ENCODE results near the gene ECHDC3.

ECHDC3 gene

GRCh38 chr10:11742009-11742778 is at the start of gene ECHDC3:
TSS of gene ECHDC3 (plus strand) at chr10:11742382. CDS start at chr10:11742577, 195 bp downstream.
- H3K9me3 ChIP-seq = peaks cover 11% of the 10 kb centered on the region
- no peak for TF ChIP-seq Cebpa-rat (IDR thresholded peaks at IDR 0.05)
- H3K4me3 ChIP-seq = peak within 1 kb of the TSS; percentile 89
- H3K27me3 ChIP-seq = no peaks in the 10 kb centered on the region
- peak within 1 kb of the TSS; percentile 88 for H3K9ac ChIP-seq
- no peaks in the 10 kb centered on the region; the same call in 1 of the 2 replicates for H3K36me3 ChIP-seq
- peak within 1 kb of the TSS; percentile 99 for H3K4me2 ChIP-seq
- peak within 1 kb of the TSS; percentile 84 for H3K27ac ChIP-seq
- no peaks in the 10 kb centered on the region for H4K20me1 ChIP-seq
- peaks cover 26% of the 10 kb centered on the region for H3K4me1 ChIP-seq

- no peaks in the 10 kb centered on the region for H3K36me3 ChIP-seq
- no peaks in the 10 kb centered on the region for H3K27me3 ChIP-seq
- peaks cover 33% of the 10 kb centered on the region for H3K4me1 ChIP-seq
- no peak overlapping the region for H3K27ac ChIP-seq
- no peak overlapping the region for H3K4me2 ChIP-seq
- no peak overlapping the region for H3K9ac ChIP-seq
- H3K4me3 ChIP-seq = no peak overlapping the region
- no peak for TF ChIP-seq Cebpa-rat (IDR thresholded peaks at IDR 0.05)
- H3K9me3 ChIP-seq = 0 out of 2 replicates have a peak, but pooled peaks cover 4% of the 10 kb centered on the region
- H4K20me1 ChIP-seq = no peaks in the 10 kb centered on the region
Measured at GRCh38 chr10:11693376-11693775, 48.8 kb upstream of the ECHDC3 start.

- Histone ChIP-seq H3K4me2 (peak overlapping the region; percentile 43), H3K9me3 (0 out of 2 replicates have a peak, but pooled peaks cover 4% of the 10 kb centered on the region), H4K20me1 (no peaks in the 10 kb centered on the region), H3K4me1 (peaks cover 29% of the 10 kb centered on the region), H3K27me3 (no peaks in the 10 kb centered on the region), H3K9ac (no peak overlapping the region), H3K36me3 (no peaks in the 10 kb centered on the region), H3K27ac (0 out of 2 replicates have a peak overlapping the region, but pooled peaks have one; percentile 13), H3K4me3 (no peak overlapping the region)
- no peak for TF ChIP-seq Cebpa-rat (IDR thresholded peaks at IDR 0.05)
Measured at GRCh38 chr10:11695779-11696178, 46.4 kb upstream of the ECHDC3 start.

- Histone ChIP-seq H3K4me3 (no peak overlapping the region), H4K20me1 (no peaks in the 10 kb centered on the region), H3K9me3 (0 out of 2 replicates have a peak, but pooled peaks cover 4% of the 10 kb centered on the region), H3K36me3 (no peaks in the 10 kb centered on the region), H3K27me3 (no peaks in the 10 kb centered on the region), H3K27ac (no peak overlapping the region), H3K4me1 (peaks cover 37% of the 10 kb centered on the region), H3K9ac (no peak overlapping the region), H3K4me2 (no peak overlapping the region)
- TF ChIP-seq Cebpa-rat (IDR thresholded peaks at IDR 0.05) = no peak
Measured at GRCh38 chr10:11697718-11698527, 44.3 kb upstream of the ECHDC3 start.

GRCh38 chr10:11698691-11699549 is 43.3 kb upstream of the ECHDC3 start:
- Histone ChIP-seq H3K4me3 (no peak overlapping the region), H3K4me1 (peaks cover 37% of the 10 kb centered on the region), H3K27me3 (no peaks in the 10 kb centered on the region), H3K36me3 (no peaks in the 10 kb centered on the region), H3K27ac (no peak overlapping the region), H3K9me3 (0 out of 2 replicates have a peak, but pooled peaks cover 4% of the 10 kb centered on the region), H4K20me1 (no peaks in the 10 kb centered on the region), H3K4me2 (no peak overlapping the region), H3K9ac (no peak overlapping the region)
- no peak for TF ChIP-seq Cebpa-rat (IDR thresholded peaks at IDR 0.05)

GRCh38 chr10:11699550-11700097 is 42.6 kb upstream of the ECHDC3 start:
- Histone ChIP-seq H3K36me3 (no peaks in the 10 kb centered on the region), H3K27me3 (no peaks in the 10 kb centered on the region), H3K4me3 (no peak overlapping the region), H4K20me1 (no peaks in the 10 kb centered on the region), H3K9ac (no peak overlapping the region), H3K4me1 (peaks cover 37% of the 10 kb centered on the region), H3K9me3 (0 out of 2 replicates have a peak, but pooled peaks cover 2% of the 10 kb centered on the region), H3K27ac (no peak overlapping the region), H3K4me2 (no peak overlapping the region)
- no peak for TF ChIP-seq Cebpa-rat (IDR thresholded peaks at IDR 0.05)

GRCh38 chr10:11700539-11700938 is 41.6 kb upstream of the ECHDC3 start:
- no peak for TF ChIP-seq Cebpa-rat (IDR thresholded peaks at IDR 0.05)
- H3K9ac ChIP-seq = no peak overlapping the region

GRCh38 chr10:11701451-11702095 is 40.6 kb upstream of the ECHDC3 start:
- Histone ChIP-seq H3K9ac (no peak overlapping the region), H3K27ac (no peak overlapping the region), H3K9me3 (no peaks in the 10 kb centered on the region), H3K36me3 (no peaks in the 10 kb centered on the region), H3K4me2 (no peak overlapping the region), H3K4me1 (peaks cover 20% of the 10 kb centered on the region), H4K20me1 (no peaks in the 10 kb centered on the region), H3K27me3 (no peaks in the 10 kb centered on the region), H3K4me3 (no peak overlapping the region)
- no peak for TF ChIP-seq Cebpa-rat (IDR thresholded peaks at IDR 0.05)

More at GRCh38 chr10:11700539-11700938, 41.6 kb upstream of the ECHDC3 start:
- Histone ChIP-seq H3K36me3 (no peaks in the 10 kb centered on the region), H3K4me1 (peaks cover 30% of the 10 kb centered on the region), H3K9me3 (no peaks in the 10 kb centered on the region), H3K27ac (no peak overlapping the region), H3K4me3 (no peak overlapping the region), H3K4me2 (no peak overlapping the region), H4K20me1 (no peaks in the 10 kb centered on the region), H3K27me3 (no peaks in the 10 kb centered on the region)
